ENCODE results near the gene ANO1.

DNA sequence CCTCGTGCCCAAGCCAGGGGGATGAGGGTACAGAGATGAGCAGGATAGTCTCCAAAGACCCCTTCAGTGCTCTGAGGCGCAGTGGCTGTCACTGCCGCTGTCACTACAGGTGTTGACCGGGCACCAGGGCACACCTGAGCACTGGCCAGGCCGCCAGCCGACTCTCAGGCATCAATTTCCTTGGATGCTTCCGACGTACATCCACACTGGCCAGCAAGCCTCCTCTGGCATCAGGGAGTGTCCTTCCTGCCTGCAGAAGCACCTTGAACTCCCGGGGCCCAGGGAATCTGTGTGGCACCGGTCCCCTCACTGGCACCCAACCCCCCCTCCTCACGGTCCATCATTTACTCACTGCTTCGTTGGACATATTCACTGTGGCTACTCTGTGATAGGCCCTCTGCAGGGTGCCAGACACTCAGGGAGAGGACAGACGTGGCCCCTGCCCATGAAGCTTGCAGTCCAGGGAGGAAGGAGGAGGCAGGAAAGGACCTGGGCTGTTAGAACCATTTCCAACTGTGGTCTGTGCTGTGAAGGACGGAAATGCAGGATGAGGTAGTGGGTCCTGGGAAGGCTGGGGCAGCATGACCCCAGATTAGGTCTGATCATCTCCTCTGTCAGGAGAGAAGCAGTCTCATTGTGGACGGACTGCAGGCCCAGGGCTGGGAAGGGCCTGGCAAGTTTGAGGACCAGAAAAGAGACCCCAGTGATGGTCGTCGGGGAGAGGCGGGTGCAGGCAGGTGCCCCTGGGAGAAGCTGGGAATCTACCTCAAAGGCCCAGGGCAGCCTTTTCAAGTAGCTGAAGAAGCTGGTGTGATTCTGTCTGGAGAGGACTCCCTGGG is 46.3 kb upstream of the ANO1 start:
- TF ChIP-seq POLR2A (IDR thresholded peaks at IDR 0.05) = no peak
- TF ChIP-seq, protein P1, sequence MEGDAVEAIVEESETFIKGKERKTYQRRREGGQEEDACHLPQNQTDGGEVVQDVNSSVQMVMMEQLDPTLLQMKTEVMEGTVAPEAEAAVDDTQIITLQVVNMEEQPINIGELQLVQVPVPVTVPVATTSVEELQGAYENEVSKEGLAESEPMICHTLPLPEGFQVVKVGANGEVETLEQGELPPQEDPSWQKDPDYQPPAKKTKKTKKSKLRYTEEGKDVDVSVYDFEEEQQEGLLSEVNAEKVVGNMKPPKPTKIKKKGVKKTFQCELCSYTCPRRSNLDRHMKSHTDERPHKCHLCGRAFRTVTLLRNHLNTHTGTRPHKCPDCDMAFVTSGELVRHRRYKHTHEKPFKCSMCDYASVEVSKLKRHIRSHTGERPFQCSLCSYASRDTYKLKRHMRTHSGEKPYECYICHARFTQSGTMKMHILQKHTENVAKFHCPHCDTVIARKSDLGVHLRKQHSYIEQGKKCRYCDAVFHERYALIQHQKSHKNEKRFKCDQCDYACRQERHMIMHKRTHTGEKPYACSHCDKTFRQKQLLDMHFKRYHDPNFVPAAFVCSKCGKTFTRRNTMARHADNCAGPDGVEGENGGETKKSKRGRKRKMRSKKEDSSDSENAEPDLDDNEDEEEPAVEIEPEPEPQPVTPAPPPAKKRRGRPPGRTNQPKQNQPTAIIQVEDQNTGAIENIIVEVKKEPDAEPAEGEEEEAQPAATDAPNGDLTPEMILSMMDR (IDR thresholded peaks at IDR 0.05) = no peak
